H1 (cell line): ENCODE data around the gene HOXB13. TPM values are rescaled to one million over a fixed set of nuclear protein-coding genes. Genes with fewer than 3 reads are reported as not detected.

ENCODE experiments used
- CTCF ChIA-PET: fragments of 300-600 bp; sonication (Branson Sonifier 250); formaldehyde crosslinking; loops from one replicate; lab custom pipeline; 2021; ENCODE audit not compliant: partially characterized antibody; lab: Charles Lee
- POLR2A ChIA-PET: fragments of 300-600 bp; sonication (Branson Sonifier 250); formaldehyde crosslinking; loops from one replicate; lab custom pipeline; 2021; ENCODE audit warnings: inconsistent platforms; ENCODE audit not compliant: partially characterized antibody; lab: Charles Lee
- DNase-seq, 2 experiments: peaks; one replicate each; pipeline versions ENCODE4 v3.0.0 to v3.0.0-alpha.2; 2010 to 2022; ENCODE audit warnings: low spot score in 2 of 2, low read depth in 1 of 2, mixed read lengths in 1 of 2
- FAIRE-seq: peaks from 2 replicates; lab custom pipeline; 2011; peaks lifted over from hg19 to GRCh38; lab: Jason Lieb, UNC
- H2AFZ ChIP-seq: 2 replicates; pipeline ENCODE4 v1.8.1; 2012; ENCODE audit warnings: low read length, inconsistent platforms
- H2AK5ac ChIP-seq: 2 replicates; pipeline ENCODE4 v1.6.1; 2013; ENCODE audit warnings: low read depth, low read length
- H2BK120ac ChIP-seq: replicated peaks from 2 replicates; pipeline ENCODE3; 2013; ENCODE audit warnings: low read depth, low read length, inconsistent platforms
- H2BK12ac ChIP-seq: 2 replicates; pipeline ENCODE4 v1.6.1; 2013; ENCODE audit warnings: low read depth, low read length
- H2BK15ac ChIP-seq: 2 replicates; pipeline ENCODE4 v1.6.1; 2013; ENCODE audit warnings: low read length
- H2BK20ac ChIP-seq: 2 replicates; pipeline ENCODE4 v1.6.1; 2013; ENCODE audit warnings: low read length
- H2BK5ac ChIP-seq: 2 replicates; pipeline ENCODE4 v1.6.1; 2013; ENCODE audit warnings: low read depth, low read length
- H3K14ac ChIP-seq: 2 replicates; pipeline ENCODE4 v1.6.1; 2013; ENCODE audit warnings: inconsistent platforms; ENCODE audit not compliant: insufficient read length
- H3K18ac ChIP-seq: 2 replicates; pipeline ENCODE4 v1.6.1; 2013; ENCODE audit warnings: low read length; ENCODE audit errors: extremely low read depth
- H3K23ac ChIP-seq: 2 replicates; pipeline ENCODE4 v1.6.1; 2013; ENCODE audit warnings: inconsistent platforms; ENCODE audit not compliant: insufficient read length
- H3K23me2 ChIP-seq: 2 replicates; pipeline ENCODE4 v1.6.1; 2013; ENCODE audit warnings: low read depth, low read length
- H3K27ac ChIP-seq: 2 replicates; pipeline ENCODE4 v1.6.1; 2011; ENCODE audit warnings: low read depth, low read length, inconsistent platforms
- H3K27me3 ChIP-seq, 4 experiments: replicated peaks in 1 of 4; 1 replicate in 1 of 4; 2 replicates in 3 of 4; pipeline versions ENCODE4 v1.6.1 to v1.8.1; 2011 to 2013; ENCODE audit warnings: low read length in 3 of 4, mild to moderate bottlenecking in 3 of 4, inconsistent platforms in 2 of 4, mixed read lengths in 2 of 4, moderate library complexity in 1 of 4; ENCODE audit not compliant: control insufficient read depth in 3 of 4, insufficient read depth in 3 of 4; ENCODE audit errors: extremely low read depth in 1 of 4
- H3K36me3 ChIP-seq, 4 experiments: 2 replicates each; pipeline versions ENCODE4 v1.6.1 to v1.8.1; 2011 to 2013; ENCODE audit warnings: mild to moderate bottlenecking in 4 of 4, low read length in 3 of 4, moderate library complexity in 2 of 4, control low read depth in 1 of 4, inconsistent platforms in 1 of 4; ENCODE audit not compliant: insufficient read depth in 4 of 4, control insufficient read depth in 2 of 4
- H3K4ac ChIP-seq: replicated peaks from 2 replicates; pipeline ENCODE3; 2013; ENCODE audit warnings: low read length, low read depth, mixed read lengths, inconsistent platforms; ENCODE audit not compliant: insufficient read length
- H3K4me1 ChIP-seq, 4 experiments: replicated peaks in 1 of 4; 1 replicate in 1 of 4; 2 replicates in 3 of 4; pipeline versions ENCODE4 v1.6.1 to v1.8.1; 2011 to 2013; ENCODE audit warnings: low read length in 3 of 4, inconsistent platforms in 2 of 4, mixed read lengths in 1 of 4; ENCODE audit not compliant: insufficient read depth in 4 of 4, control insufficient read depth in 3 of 4
- H3K4me2 ChIP-seq, 2 experiments: 2 replicates each; pipeline versions ENCODE4 v1.6.1 to v1.8.1; 2011 to 2013; ENCODE audit warnings: low read depth in 2 of 2, low read length in 2 of 2, control low read depth in 1 of 2, inconsistent platforms in 1 of 2, mild to moderate bottlenecking in 1 of 2; ENCODE audit not compliant: insufficient read depth in 1 of 2
- H3K4me3 ChIP-seq, 4 experiments: fragments of 200-600, 300-600 bp in 1 of 4; sonication (generic), shearing (Covaris generic), sonication (Bioruptor Twin) in 1 of 4; 2 replicates each; pipeline versions ENCODE4 v1.5.1 to v1.8.1; 2011 to 2016; ENCODE audit warnings: low read length in 4 of 4, low read depth in 3 of 4, control low read depth in 2 of 4, inconsistent platforms in 2 of 4, mild to moderate bottlenecking in 2 of 4, mixed read lengths in 1 of 4, moderate library complexity in 1 of 4; ENCODE audit not compliant: insufficient read depth in 2 of 4; ENCODE audit errors: extremely low read depth in 1 of 4
- H3K56ac ChIP-seq: replicated peaks from 2 replicates; pipeline ENCODE3; 2013; ENCODE audit warnings: low read depth, mild to moderate bottlenecking, mixed read lengths, low read length, inconsistent platforms; ENCODE audit not compliant: insufficient read length
- H3K79me1 ChIP-seq: 2 replicates; pipeline ENCODE4 v1.6.1; 2013; ENCODE audit warnings: low read depth, low read length, control low read depth
- H3K79me2 ChIP-seq, 2 experiments: 2 replicates each; pipeline versions ENCODE4 v1.6.1 to v1.8.1; 2012 to 2013; ENCODE audit warnings: low read length in 2 of 2, mild to moderate bottlenecking in 2 of 2, inconsistent platforms in 1 of 2; ENCODE audit not compliant: insufficient read depth in 2 of 2, control insufficient read depth in 1 of 2
- H3K9ac ChIP-seq, 4 experiments: replicated peaks in 1 of 4; 1 replicate in 1 of 4; 2 replicates in 3 of 4; pipeline versions ENCODE4 v1.6.1 to v1.8.1; 2011 to 2013; ENCODE audit warnings: low read depth in 3 of 4, low read length in 3 of 4, control low read depth in 2 of 4, mild to moderate bottlenecking in 2 of 4, moderate library complexity in 2 of 4, inconsistent platforms in 1 of 4; ENCODE audit errors: extremely low read depth in 1 of 4
- H3K9me3 ChIP-seq, 2 experiments: 2 replicates each; pipeline versions ENCODE4 v1.6.1 to v1.8.1; 2012 to 2013; ENCODE audit warnings: mild to moderate bottlenecking in 2 of 2, moderate library complexity in 2 of 2, control low read depth in 1 of 2, inconsistent platforms in 1 of 2, low read depth in 1 of 2, low read length in 1 of 2, mixed read lengths in 1 of 2; ENCODE audit not compliant: insufficient read depth in 2 of 2
- H4K20me1 ChIP-seq, 2 experiments: replicated peaks in 1 of 2; 2 replicates each; pipeline versions ENCODE3 to v1.8.1; 2011 to 2013; ENCODE audit warnings: inconsistent platforms in 2 of 2, low read length in 2 of 2, mild to moderate bottlenecking in 1 of 2; ENCODE audit not compliant: insufficient read depth in 2 of 2, control insufficient read depth in 1 of 2
- H4K5ac ChIP-seq: 2 replicates; pipeline ENCODE4 v1.6.1; 2013; ENCODE audit warnings: low read length, low read depth, mixed read lengths, inconsistent platforms; ENCODE audit not compliant: insufficient read length
- H4K8ac ChIP-seq: 2 replicates; pipeline ENCODE4 v1.8.0; 2013; ENCODE audit warnings: mild to moderate bottlenecking, moderate library complexity, low read length, inconsistent platforms; ENCODE audit not compliant: insufficient read depth; ENCODE audit errors: extremely low read depth
- H4K91ac ChIP-seq: replicated peaks from 2 replicates; pipeline ENCODE3; 2013; ENCODE audit warnings: low read length, mixed read lengths, inconsistent platforms; ENCODE audit not compliant: insufficient read length
- ATF2 ChIP-seq: IDR thresholded peaks from 2 replicates; pipeline ENCODE4 v1.6.1; 2012; ENCODE audit warnings: low read length, inconsistent platforms
- EZH2 ChIP-seq: fragments of 200-600 bp; sonication (generic); IDR thresholded peaks from 2 replicates; pipeline ENCODE4 v1.7.1; 2012; ENCODE audit warnings: low read depth, mild to moderate bottlenecking, moderate library complexity, low read length, inconsistent platforms; ENCODE audit not compliant: severe bottlenecking
- RFX5 ChIP-seq: IDR thresholded peaks from 2 replicates; pipeline ENCODE4 v1.6.1; 2011; ENCODE audit warnings: low read depth, low read length, improper control_type of control experiment, borderline replicate concordance
- SAP30 ChIP-seq: fragments of 300-600 bp; sonication (generic); IDR thresholded peaks from 2 replicates; pipeline ENCODE4 v1.7.1; 2012; ENCODE audit warnings: low read length, moderate library complexity, mild to moderate bottlenecking, inconsistent platforms; ENCODE audit not compliant: insufficient read depth, insufficient replicate concordance
- TBP ChIP-seq: IDR thresholded peaks from 2 replicates; pipeline ENCODE4 v1.6.1; 2011; ENCODE audit warnings: low read depth, low read length, improper control_type of control experiment
- WGBS, 2 experiments: shearing (Covaris generic) in 1 of 2; methylation state at CpG; one replicate each; pipeline versions ENCODE4 v1.1.6 to v1.1.7; 2013 to 2015; ENCODE audit warnings: low lambda C conversion rate in 2 of 2, mixed read lengths in 2 of 2, inconsistent platforms in 1 of 2, low coverage in 1 of 2, missing lambda C conversion rate in 1 of 2; ENCODE audit not compliant: insufficient replicate concordance in 2 of 2, insufficient coverage in 1 of 2, insufficient read length in 1 of 2; ENCODE audit errors: extremely low coverage in 1 of 2, missing lambda C conversion rate in 1 of 2; 5-methylcytosine and 5-hydroxymethylcytosine counted together
- polyA plus RNA-seq, 7 experiments: library from polyadenylated mRNA; depleted of rRNA in 3 of 7; stranded (reverse) in 5 of 7; unstranded in 2 of 7; fragments of >200 nt in 5 of 7; fragments of 200-250 nt in 2 of 7; gene quantifications; 1 replicate in 5 of 7; 2 replicates in 1 of 7; 4 replicates in 1 of 7; pipeline versions ENCODE4 v1.2.1 to v1.2.3, GENCODE V29; 2011 to 2013; ENCODE audit warnings: missing spikeins in 2 of 7, mixed read lengths in 2 of 7
- total RNA-seq: library from RNA; stranded (reverse); fragmentation: NEBNext Ultra II Directional; extraction: Animal tissue kit (Norgen Biotek cat#: 25700); gene quantifications from 2 replicates; pipeline ENCODE4 v1.2.1, GENCODE V29; 2021
- TF ChIP-seq, protein P1 (sequence below), 3 experiments: IDR thresholded peaks; 1 replicate in 2 of 3; 2 replicates in 1 of 3; pipeline versions ENCODE4 v1.5.1 to v1.6.1; 2011; ENCODE audit warnings: low read length in 3 of 3, mild to moderate bottlenecking in 3 of 3, inconsistent platforms in 2 of 3, low read depth in 1 of 3, moderate library complexity in 1 of 3; ENCODE audit not compliant: insufficient read depth in 1 of 3; ENCODE audit errors: control extremely low read depth in 1 of 3

Gene HOXB13
- total and polyA plus RNA-seq, 2 of the 8 experiments (the other 6 are each of a cell fraction or from before 2014, with no cell fraction given), result not detected

- Histone ChIP-seq H4K8ac (no peak overlapping the region), H3K56ac (no peak overlapping the region), H2AFZ (no peak overlapping the region), H3K14ac (no peak overlapping the region), H3K18ac (peak overlapping the region; percentile 87; the same call in 1 of the 2 replicates), H3K23me2 (peaks cover 7% of the 10 kb centered on the region; the same call in 1 of the 2 replicates), H2BK12ac (peak overlapping the region; percentile 90), H2BK120ac (no peak overlapping the region), H3K4ac (no peak overlapping the region), H4K91ac (no peak overlapping the region), H3K79me1 (no peaks in the 10 kb centered on the region), H3K27ac (no peak overlapping the region), H3K4me2 (peak overlapping the region; percentile 65 to 77; a peak in 3 of 4 replicates), H2BK5ac (no peak overlapping the region), H2BK20ac (0 out of 2 replicates have a peak overlapping the region, but pooled peaks have one; percentile 32), H3K9ac (no peak overlapping the region), H3K4me3 (peak overlapping the region in 1 of 4 experiments; percentile 49; a peak in 2 of 8 replicates), H3K4me1 (peaks cover 11 to 39% (median 21%) of the 10 kb centered on the region in 4 experiments; a peak in 6 of 7 replicates), H2AK5ac (0 out of 2 replicates have a peak overlapping the region, but pooled peaks have one; percentile 9), H3K23ac (no peak overlapping the region), H4K20me1 (peaks cover 22 to 23% of the 10 kb centered on the region in 2 experiments), H3K36me3 (no peaks in the 10 kb centered on the region; a peak in 1 of 8 replicates), H3K79me2 (no peaks in the 10 kb centered on the region), H3K9me3 (no peaks in the 10 kb centered on the region), H3K27me3 (peaks cover 80 to 100% (median 94%) of the 10 kb centered on the region in 4 experiments), H4K5ac (no peak overlapping the region), H2BK15ac (peak overlapping the region; percentile 25; the same call in 1 of the 2 replicates)
- FAIRE-seq (no peak), DNase-seq (no peak)
- WGBS, 2 experiments, result 5% methylated on average over 11 of the region's 11 CpGs; no CpG with 5 or more reads in 1 of the 2 experiments
- ChIA-PET CTCF (interaction anchor here (0.7 to 13.5 kb wide), 17 partner anchors 9 to 158 kb away, joined by 3 to 147 read pairs (median 4); partner anchors contain the start of gene HOXB13), POLR2A (interaction anchor here (0.8 to 1.7 kb wide), 3 partner anchors 9 to 18 kb away, joined by 3 to 9 read pairs (median 3); partner anchors contain the start of gene HOXB13)
- TF ChIP-seq SAP30 (no peak), RFX5 (no peak), EZH2 (peak; percentile 63), ATF2 (no peak), TBP (no peak)
- TF ChIP-seq, protein P1, sequence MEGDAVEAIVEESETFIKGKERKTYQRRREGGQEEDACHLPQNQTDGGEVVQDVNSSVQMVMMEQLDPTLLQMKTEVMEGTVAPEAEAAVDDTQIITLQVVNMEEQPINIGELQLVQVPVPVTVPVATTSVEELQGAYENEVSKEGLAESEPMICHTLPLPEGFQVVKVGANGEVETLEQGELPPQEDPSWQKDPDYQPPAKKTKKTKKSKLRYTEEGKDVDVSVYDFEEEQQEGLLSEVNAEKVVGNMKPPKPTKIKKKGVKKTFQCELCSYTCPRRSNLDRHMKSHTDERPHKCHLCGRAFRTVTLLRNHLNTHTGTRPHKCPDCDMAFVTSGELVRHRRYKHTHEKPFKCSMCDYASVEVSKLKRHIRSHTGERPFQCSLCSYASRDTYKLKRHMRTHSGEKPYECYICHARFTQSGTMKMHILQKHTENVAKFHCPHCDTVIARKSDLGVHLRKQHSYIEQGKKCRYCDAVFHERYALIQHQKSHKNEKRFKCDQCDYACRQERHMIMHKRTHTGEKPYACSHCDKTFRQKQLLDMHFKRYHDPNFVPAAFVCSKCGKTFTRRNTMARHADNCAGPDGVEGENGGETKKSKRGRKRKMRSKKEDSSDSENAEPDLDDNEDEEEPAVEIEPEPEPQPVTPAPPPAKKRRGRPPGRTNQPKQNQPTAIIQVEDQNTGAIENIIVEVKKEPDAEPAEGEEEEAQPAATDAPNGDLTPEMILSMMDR (IDR thresholded peaks at IDR 0.05; ENCODE audit: control extremely low read depth in 1 of 3, insufficient read depth in 1 of 3, low read depth in 1 of 3, low read length in 3 of 3), result no peak
These were observed 8.1 kb downstream of the HOXB13 start for GRCh38 chr17:48720266-48721008.
